GM23248 (cell line): Measurements from ENCODE around the gene WNT7B.

Experiments
- EZH2 ChIP-seq: fragments of 200-600 bp; sonication (generic); IDR thresholded peaks from 2 replicates; pipeline ENCODE4 v1.6.1; 2018; ENCODE audit warnings: antibody characterized with exemption, mild to moderate bottlenecking; ENCODE audit not compliant: insufficient read depth, poor library complexity, severe bottlenecking
- EZH2phosphoT487 ChIP-seq: fragments of 200-600 bp; sonication (generic); IDR thresholded peaks from 2 replicates; pipeline ENCODE4 v1.6.1; 2018; ENCODE audit warnings: antibody characterized with exemption, moderate library complexity, mild to moderate bottlenecking, low read depth; ENCODE audit not compliant: insufficient read depth

DNA sequence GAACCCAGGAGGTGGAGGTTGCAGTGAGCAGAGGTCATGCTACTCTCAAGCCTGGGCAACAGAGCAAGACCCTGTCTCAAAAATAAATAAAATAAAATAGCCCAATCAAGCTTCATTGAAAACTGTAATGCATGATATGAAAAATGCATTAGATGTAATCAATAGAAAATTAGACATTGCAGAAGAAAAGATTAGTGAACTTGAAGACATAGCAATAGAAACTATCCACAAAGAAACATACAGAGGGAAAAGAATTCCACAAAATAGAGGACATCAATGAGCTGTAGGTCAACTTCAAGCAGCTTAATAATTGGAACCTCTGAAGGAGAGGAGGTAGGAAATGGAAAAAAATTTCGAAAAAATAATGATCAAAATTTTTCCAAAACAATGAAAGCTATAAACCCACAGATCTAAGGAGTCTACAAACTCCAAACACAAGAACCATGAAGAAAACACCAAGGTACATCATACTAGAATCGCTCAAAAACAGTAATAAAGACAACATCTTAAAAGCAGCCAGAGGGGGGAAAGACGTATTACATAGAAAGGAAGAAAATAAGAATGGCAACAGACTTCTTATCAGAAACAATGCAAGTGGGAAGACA is 104.2 kb downstream of the WNT7B start:
- no peak for TF ChIP-seq EZH2phosphoT487
- TF ChIP-seq EZH2 = no peak
